ENCODE results near the gene KIAA0930.
"Not testable (repeated sequence)": the region's sequence is repeated elsewhere in the genome, so short reads cannot be mapped to it uniquely, and the experiment has no call there.

KIAA0930 gene

GRCh38 chr22:45203150-45203951 is 37.3 kb downstream of the KIAA0930 start:
- no peak for DNase-seq (ENCODE audit: extremely low read depth in 1 of 2, low read depth in 1 of 2)

- DNase-seq (ENCODE audit: extremely low read depth in 1 of 2, low read depth in 1 of 2), result no peak
Measured at GRCh38 chr22:45202333-45203149, 38.2 kb downstream of the KIAA0930 start.

- DNase-seq (ENCODE audit: extremely low read depth in 1 of 2, low read depth in 1 of 2), result no peak
Measured at GRCh38 chr22:45201678-45202332, 38.9 kb downstream of the KIAA0930 start.

GRCh38 chr22:45200860-45201511 is 39.7 kb downstream of the KIAA0930 start:
- DNase-seq (ENCODE audit: extremely low read depth in 1 of 2, low read depth in 1 of 2), result no peak

GRCh38 chr22:45200230-45200629 is 40.5 kb downstream of the KIAA0930 start:
- DNase-seq (ENCODE audit: extremely low read depth in 1 of 2, low read depth in 1 of 2), result no peak

DNA sequence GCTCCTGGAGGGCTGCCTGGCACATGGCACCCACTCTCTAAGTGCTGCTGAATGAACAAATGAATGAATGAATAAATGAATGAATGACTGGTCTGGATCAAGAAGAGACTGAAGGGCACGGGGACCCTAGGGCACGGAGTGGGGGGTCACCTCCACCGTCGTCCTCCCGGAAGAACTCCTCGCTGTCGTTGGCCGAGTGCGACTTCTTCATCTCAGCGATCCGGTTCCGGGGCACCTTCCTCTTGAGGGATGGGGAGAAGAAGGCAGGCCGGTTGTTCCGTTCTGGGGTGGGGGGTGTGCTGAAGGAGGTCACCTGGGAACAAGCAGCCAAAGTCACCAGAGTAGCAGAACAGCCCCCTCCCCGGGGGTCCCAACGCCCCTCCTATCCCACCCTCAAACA is 41.0 kb downstream of the KIAA0930 start:
- DNase-seq (ENCODE audit: extremely low read depth in 1 of 2, low read depth in 1 of 2), result no peak

DNA sequence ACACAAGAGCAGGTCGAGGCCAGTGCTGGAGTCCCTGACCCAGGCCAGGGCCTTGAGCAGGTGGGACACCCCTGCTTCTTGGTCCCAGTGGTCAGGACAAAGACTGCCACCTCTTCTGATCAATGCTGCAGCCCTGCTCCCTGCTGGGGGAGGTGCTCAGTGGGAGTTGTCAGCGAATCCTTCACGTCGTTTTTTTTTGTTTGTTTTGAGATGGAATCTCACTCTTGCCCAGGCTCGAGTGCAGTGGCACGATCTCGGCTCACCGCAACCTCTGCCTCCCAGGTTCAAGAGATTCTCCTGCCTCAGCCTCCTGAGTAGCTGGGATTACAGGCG is 42.3 kb downstream of the KIAA0930 start:
- DNase-seq (ENCODE audit: extremely low read depth in 1 of 2, low read depth in 1 of 2), result no peak

- DNase-seq (ENCODE audit: extremely low read depth in 1 of 2, low read depth in 1 of 2), result no peak
Measured at GRCh38 chr22:45197606-45198462, 42.9 kb downstream of the KIAA0930 start.

DNA sequence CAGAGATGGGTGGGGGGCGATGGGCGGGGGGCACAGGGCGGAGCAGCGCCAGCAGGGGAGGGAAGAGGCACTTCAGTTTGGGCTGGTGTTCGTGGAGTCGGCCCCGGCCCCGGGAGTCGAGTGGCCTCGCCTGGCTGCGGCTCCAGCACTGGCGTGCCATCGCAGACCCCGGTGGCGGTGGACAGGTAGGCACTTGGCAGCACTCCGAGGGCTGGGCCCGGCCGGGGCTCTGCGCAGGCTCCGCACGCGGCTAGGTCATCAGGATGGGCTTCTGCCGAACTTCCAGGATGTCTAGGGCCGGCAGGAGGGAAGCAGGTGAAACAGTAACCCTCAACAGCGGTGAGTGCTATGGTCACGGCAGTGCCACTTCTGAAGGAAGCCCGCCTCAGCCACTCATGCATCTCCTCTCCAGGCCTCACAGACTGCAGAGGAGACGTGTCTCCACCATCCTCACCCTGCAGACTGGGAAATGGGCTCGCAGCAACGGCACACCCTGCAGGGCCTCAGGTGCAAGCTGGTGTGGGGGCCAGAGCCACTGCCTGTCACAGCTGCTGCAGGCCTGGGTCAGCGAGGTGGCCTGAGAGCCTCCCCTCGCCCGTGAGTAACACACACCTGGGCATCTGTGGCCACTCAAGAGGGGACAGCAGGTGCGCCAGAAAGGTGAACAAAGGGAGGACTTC is 43.6 kb downstream of the KIAA0930 start:
- no peak for DNase-seq (ENCODE audit: extremely low read depth in 1 of 2, low read depth in 1 of 2)

DNA sequence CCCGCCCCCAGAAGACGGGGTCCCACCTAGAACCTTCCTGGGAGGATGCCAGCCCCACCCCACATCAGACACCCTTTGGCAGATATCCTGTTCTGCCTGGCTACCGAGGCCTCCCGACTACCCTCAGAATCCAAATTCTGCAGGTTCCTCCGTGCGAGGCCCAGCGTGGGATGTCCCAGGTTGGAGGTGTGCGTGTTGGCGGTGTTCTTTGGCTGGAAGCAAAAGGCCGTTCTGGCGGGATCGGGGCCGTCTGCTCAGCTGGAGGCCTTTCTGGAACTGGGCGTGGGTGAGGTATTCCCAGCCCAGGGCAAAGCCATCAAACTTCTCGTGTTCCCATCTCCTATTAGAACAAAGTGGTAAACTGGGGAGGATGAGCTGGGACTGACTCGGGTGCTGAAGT is 44.4 kb downstream of the KIAA0930 start:
- no peak for DNase-seq (ENCODE audit: extremely low read depth in 1 of 2, low read depth in 1 of 2)

- no peak for DNase-seq (ENCODE audit: extremely low read depth in 1 of 2, low read depth in 1 of 2)
Measured at GRCh38 chr22:45195616-45196015, 45.1 kb downstream of the KIAA0930 start.

DNA sequence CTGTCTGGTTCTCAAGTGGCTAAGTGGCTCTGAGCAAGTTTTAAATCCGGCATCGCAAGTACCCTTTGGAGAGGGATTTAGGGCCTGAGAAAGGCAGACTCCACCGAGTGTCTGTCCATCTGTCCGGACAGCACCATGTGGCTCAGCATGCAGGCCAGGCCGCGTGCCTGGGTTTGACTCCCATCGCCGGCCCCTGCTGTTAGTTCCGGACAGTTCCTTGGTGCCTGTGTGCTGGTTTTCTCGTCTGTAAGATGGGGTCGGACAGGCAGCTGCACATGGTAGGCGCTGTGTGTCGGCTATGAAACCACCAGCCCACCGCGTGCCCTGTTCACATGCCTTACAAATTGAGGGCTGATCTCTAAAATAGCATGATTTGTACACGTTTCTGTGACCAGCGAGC is 46.0 kb downstream of the KIAA0930 start:
- no peak for DNase-seq (ENCODE audit: extremely low read depth in 1 of 2, low read depth in 1 of 2)

GRCh38 chr22:45192701-45193187 is 48.0 kb downstream of the KIAA0930 start:
- no peak for DNase-seq (ENCODE audit: extremely low read depth in 1 of 2, low read depth in 1 of 2)

- not testable (repeated sequence) for DNase-seq (ENCODE audit: extremely low read depth in 1 of 2, low read depth in 1 of 2)
Measured at GRCh38 chr22:45191746-45192145, 48.9 kb downstream of the KIAA0930 start.

GRCh38 chr22:45190202-45190872 is 50.4 kb downstream of the KIAA0930 start:
- no peak for DNase-seq (ENCODE audit: extremely low read depth in 1 of 2, low read depth in 1 of 2)

GRCh38 chr22:45188779-45189178 is 51.9 kb downstream of the KIAA0930 start:
- DNase-seq (ENCODE audit: extremely low read depth in 1 of 2, low read depth in 1 of 2), result no peak

DNA sequence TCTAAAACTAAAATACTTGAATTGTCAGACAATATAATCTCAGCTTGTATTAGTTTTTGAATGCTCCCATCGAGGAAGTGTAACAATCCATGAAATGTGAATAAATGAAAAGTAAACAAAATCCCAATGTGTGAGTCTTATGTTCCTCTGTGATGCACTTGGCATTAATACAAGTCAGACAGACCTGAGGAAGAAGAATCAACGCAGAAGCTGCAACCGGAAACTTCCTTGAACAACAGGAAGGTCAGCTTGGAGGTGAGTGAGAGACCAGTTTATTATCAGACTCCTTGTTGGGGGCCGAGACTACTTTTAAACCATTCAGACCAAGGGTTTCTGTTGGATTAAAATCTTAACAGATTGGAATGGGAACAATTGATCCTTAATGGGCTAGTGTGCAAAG is 52.8 kb downstream of the KIAA0930 start:
- DNase-seq (ENCODE audit: extremely low read depth in 1 of 2, low read depth in 1 of 2), result no peak

DNA sequence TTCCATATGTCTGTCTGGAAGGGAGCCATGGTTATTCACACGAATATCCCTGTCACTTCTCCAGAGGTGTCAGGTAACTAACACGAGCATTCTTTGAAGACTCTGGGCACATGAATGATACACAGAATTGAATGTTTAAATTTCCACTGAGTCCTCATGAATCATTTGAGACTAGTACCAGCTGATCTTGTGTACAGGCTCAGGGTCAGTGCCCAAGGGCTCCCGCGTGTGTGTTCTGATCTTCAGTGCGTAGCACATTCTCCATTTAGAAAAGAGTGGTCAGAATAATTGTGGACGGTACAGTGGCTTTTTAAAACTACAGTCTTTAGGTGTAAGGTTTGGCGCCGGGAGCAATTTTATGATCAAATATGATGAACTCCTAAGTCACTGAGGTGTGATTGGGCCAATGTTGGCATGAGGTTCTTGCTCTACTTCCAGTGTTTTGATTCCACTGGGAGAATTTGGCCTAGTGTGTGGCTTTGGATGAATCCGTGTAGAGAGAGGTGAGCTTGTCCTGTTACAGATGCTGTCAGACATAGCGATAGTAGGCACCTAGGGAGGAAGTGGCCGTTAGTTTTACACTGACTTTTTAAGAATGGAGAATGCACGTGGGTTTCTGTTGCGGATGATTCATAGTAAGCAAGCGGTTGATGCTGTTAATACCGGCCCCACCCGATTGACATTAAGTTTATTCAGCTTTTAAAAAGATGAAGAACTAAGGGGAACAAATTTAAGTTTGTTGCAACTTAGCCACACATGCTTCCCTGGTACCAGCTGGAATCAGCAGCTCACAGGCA is 54.8 kb downstream of the KIAA0930 start:
- DNase-seq (ENCODE audit: extremely low read depth in 1 of 2, low read depth in 1 of 2), result no peak

Data from stimulated activated CD8-positive, alpha-beta memory T cell treated with anti-CD3 and anti-CD28 coated beads, Interleukin-7, amount 100 ng/mL, for 48 hours (primary cell).